Suprapubic skin (tissue), 4 donors: ENCODE measurements around the gene MAP3K10. TPM values are rescaled to one million over a fixed set of nuclear protein-coding genes. Genes with fewer than 3 reads are reported as not detected.
"Not testable (repeated sequence)": the region's sequence is repeated elsewhere in the genome, so short reads cannot be mapped to it uniquely, and the experiment has no call there.

ENCODE experiments used
- DNase-seq, 2 donors: peaks; one replicate each; pipeline ENCODE4 v3.0.0-alpha.2; 2019; ENCODE audit warnings: low spot score in 2 of 2
- H3K27ac ChIP-seq: fragments of 200-600 bp; sonication (generic); one replicate; pipeline ENCODE4 v1.5.1; 2019
- H3K27me3 ChIP-seq: fragments of 200-600 bp; sonication (generic); one replicate; pipeline ENCODE4 v1.5.1; 2019
- H3K36me3 ChIP-seq: fragments of 200-600 bp; sonication (generic); one replicate; pipeline ENCODE4 v1.5.1; 2019
- H3K4me1 ChIP-seq: fragments of 200-600 bp; sonication (generic); one replicate; pipeline ENCODE4 v1.5.1; 2019
- H3K4me3 ChIP-seq: fragments of 200-600 bp; sonication (generic); one replicate; pipeline ENCODE4 v1.5.1; 2019; ENCODE audit warnings: mild to moderate bottlenecking
- H3K9me3 ChIP-seq: fragments of 200-600 bp; sonication (generic); one replicate; pipeline ENCODE4 v1.5.1; 2019
- EP300 ChIP-seq: sonication (generic); formaldehyde crosslinking; IDR thresholded peaks from one replicate; pipeline ENCODE4 v1.6.1; 2017; ENCODE audit warnings: antibody characterized with exemption
- POLR2A ChIP-seq, 2 donors: fragments of 450-650 bp; IDR thresholded peaks; one replicate each; pipeline ENCODE4 v1.6.1; 2017; ENCODE audit warnings: antibody characterized with exemption in 2 of 2, mild to moderate bottlenecking in 2 of 2, moderate library complexity in 2 of 2
- POLR2AphosphoS5 ChIP-seq, 3 donors: sonication (generic); formaldehyde crosslinking; IDR thresholded peaks; one replicate each; pipeline ENCODE4 v1.6.1; 2017; ENCODE audit warnings: antibody characterized with exemption in 3 of 3
- WGBS: methylation state at CpG from one replicate; pipeline ENCODE4 v1.1.5; 2018; 5-methylcytosine and 5-hydroxymethylcytosine counted together
- total RNA-seq, 4 donors: library from RNA; depleted of rRNA; stranded (reverse); fragments of >200 nt; gene quantifications; one replicate each; pipeline ENCODE4 v1.1.0, GENCODE V29; 2016
- TF ChIP-seq, protein P1 (sequence below), 2 donors: fragments of 200-600 bp in 1 of 2; fragments of 450-650 bp in 1 of 2; sonication (generic) in 1 of 2; IDR thresholded peaks; one replicate each; pipeline ENCODE4 v1.5.1; 2016 to 2019; ENCODE audit warnings: antibody characterized with exemption in 2 of 2, mild to moderate bottlenecking in 1 of 2, moderate library complexity in 1 of 2

Gene MAP3K10
- total RNA-seq, 4 donors from 2014 or later = 11.0 to 20.4 (median 17.1) TPM

DNA sequence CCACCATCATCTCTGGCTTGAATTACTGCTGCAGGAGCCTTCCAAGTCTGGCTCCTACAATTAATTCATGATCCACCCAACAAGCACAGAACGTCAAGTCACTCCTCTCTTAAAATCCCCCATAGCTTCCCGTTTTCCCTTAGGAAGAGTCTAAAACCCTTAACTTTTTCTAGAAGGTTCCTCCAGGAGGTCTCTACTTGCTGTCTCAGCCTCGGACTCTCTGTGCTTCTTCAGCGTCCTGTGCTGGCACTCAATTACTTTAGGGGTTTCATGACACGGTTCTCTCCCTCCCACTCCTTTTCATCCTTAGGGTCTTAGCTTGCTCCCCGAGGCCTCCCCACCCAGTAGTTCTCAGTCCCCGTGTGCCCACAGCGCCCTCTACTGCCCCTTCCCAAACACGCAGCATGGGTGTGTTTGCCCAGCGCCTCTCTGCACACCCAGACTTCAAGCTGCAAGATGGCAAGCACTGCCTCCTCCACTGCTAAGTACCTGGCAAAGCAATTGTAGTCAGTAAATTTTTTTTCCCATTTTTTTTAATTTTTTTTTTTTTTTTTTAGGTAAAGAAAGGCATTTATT, 25.8 kb upstream of the MAP3K10 start:
- Histone ChIP-seq H3K9me3 (no peaks in the 10 kb centered on the region), H3K4me3 (no peak overlapping the region), H3K27ac (no peak overlapping the region), H3K4me1 (no peaks in the 10 kb centered on the region), H3K27me3 (peaks cover 5% of the 10 kb centered on the region), H3K36me3 (no peaks in the 10 kb centered on the region)
- WGBS = 11% methylated on average over 10 of the region's 10 CpGs
- DNase-seq = peak; percentile 73 to 78
- TF ChIP-seq POLR2AphosphoS5 (IDR thresholded peaks at IDR 0.05) = no peak
- TF ChIP-seq, protein P1, sequence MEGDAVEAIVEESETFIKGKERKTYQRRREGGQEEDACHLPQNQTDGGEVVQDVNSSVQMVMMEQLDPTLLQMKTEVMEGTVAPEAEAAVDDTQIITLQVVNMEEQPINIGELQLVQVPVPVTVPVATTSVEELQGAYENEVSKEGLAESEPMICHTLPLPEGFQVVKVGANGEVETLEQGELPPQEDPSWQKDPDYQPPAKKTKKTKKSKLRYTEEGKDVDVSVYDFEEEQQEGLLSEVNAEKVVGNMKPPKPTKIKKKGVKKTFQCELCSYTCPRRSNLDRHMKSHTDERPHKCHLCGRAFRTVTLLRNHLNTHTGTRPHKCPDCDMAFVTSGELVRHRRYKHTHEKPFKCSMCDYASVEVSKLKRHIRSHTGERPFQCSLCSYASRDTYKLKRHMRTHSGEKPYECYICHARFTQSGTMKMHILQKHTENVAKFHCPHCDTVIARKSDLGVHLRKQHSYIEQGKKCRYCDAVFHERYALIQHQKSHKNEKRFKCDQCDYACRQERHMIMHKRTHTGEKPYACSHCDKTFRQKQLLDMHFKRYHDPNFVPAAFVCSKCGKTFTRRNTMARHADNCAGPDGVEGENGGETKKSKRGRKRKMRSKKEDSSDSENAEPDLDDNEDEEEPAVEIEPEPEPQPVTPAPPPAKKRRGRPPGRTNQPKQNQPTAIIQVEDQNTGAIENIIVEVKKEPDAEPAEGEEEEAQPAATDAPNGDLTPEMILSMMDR (IDR thresholded peaks at IDR 0.05) = peak; percentile 13 to 58

DNA sequence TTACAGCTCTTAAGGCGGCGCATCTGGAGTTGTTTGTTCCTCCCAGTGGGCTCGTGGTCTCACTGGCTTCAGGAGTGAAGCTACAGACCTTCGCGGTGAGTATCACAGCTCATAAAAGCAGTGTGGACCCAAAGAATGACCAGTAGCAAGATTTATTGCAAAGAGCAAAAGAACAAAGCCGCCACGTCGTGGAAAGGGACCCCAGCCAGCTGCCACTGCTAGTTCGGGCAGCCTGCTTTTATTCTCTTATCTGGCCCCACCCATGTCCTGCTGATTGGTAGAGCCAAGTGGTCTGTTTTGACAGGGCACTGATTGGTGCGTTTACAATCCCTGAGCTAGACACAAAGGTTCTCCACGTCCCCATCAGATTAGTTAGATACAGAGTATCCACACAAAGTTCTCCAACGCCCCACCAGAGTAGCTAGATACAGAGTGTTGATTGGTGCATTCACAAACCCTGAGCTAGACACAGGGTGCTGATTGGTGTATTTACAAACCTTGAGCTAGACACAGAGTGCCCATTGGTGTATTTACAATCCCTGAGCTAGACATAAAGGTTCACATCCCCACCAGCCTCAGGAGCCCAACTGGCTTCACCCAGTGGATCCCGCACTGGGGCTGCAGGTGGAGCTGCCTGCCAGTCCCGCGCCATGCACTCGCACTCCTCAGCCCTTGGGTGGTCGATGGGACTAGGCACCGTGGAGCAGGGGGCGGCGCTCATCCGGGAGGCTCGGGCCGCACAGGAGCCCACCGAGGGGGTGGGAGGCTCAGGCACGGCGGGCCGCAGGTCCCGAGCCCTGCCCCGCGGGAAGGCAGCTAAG, 21.5 kb upstream of the MAP3K10 start:
- not testable (repeated sequence) for H3K36me3 ChIP-seq, H3K4me1 ChIP-seq, H3K9me3 ChIP-seq, DNase-seq, H3K27ac ChIP-seq, H3K4me3 ChIP-seq, H3K27me3 ChIP-seq
- WGBS = 78% methylated on average over 13 of the region's 30 CpGs

DNA sequence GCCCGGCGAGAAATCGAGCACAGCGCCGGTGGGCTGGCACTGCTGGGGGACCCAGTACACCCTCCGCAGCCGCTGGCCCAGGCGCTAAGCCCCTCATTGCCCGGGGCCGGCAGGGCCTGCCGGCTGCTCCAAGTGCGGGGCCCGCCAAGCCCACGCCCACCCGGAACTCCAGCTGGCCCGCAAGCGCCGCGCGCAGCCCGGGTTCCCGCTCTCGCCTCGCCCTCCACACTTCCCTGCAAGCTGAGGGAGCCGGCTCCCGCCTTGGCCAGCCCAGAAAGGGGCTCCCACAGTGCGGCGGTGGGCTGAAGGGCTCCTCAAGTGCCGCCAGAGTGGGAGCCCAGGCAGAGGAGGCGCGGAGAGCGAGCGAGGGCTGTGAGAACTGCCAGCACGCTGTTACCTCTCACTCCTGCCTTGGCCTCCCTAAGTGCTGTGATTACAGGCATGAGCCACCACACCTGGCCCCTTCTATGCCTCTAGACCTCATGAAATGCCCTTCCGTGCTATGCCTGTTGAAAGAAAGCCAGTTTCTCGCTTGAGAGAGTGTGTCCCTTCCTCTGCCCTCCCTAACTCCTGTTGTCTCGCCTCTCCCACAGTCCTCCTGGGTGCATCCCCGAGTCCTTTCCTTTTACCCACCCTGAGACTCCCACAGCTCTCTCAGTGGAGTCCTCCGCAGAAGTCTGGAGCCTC, 20.8 kb upstream of the MAP3K10 start:
- H3K27me3 ChIP-seq, H3K9me3 ChIP-seq, H3K4me3 ChIP-seq, DNase-seq, H3K27ac ChIP-seq, H3K4me1 ChIP-seq, H3K36me3 ChIP-seq: not testable (repeated sequence)
- WGBS = 69% methylated on average over 13 of the region's 39 CpGs

DNA sequence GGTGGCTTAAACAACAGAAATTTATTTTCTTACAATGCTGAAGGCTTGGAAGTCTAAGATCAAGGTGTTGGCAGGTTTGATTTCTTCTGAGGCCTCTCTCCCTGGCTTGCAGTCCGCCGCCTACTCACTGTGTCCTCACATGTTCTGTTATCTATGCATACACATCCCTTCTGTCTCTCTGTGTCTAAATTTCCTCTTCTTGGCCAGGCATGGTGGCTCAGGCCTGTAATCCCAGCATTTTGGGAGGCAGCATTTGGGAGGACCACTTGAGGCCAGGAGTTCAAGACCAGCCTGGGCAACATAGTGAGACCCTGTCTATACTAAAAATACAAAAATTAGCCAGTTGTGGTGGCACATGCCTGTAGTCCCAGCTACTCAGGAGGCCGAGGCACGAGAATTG, 19.9 kb upstream of the MAP3K10 start:
- H3K4me3 ChIP-seq, H3K9me3 ChIP-seq, H3K36me3 ChIP-seq, H3K27me3 ChIP-seq, DNase-seq, H3K4me1 ChIP-seq, H3K27ac ChIP-seq: not testable (repeated sequence)
- 78% methylated on average over 4 of the region's 4 CpGs for WGBS

DNA sequence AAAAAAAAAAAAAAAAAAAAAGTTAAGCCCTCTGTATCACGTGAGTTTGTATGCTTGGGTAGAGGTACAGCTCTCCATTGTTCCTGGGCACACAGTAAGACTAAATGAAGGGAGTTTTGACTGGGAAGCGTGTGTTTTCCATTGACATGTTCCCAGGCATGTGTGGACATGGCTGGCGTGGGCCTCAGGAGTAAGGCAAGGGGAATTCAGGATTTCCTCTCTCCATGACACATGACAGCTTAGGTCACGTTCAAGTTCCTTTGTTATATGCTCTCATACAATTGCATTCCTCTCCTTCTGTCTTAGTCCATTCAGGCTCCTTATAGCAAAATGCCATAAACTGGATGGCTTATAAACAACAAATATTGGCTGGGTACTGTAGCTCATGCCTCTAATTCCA, 17.1 kb upstream of the MAP3K10 start:
- TF ChIP-seq, protein P1 (IDR thresholded peaks at IDR 0.05) = no peak
- TF ChIP-seq POLR2AphosphoS5 (IDR thresholded peaks at IDR 0.05) (no peak), EP300 (no peak), POLR2A (IDR thresholded peaks at IDR 0.05) (no peak)
- Histone ChIP-seq H3K9me3 (no peaks in the 10 kb centered on the region), H3K27ac (no peak overlapping the region), H3K4me3 (no peak overlapping the region), H3K36me3 (no peaks in the 10 kb centered on the region), H3K4me1 (no peaks in the 10 kb centered on the region), H3K27me3 (peaks cover 6% of the 10 kb centered on the region)
- no peak for DNase-seq
- 59% methylated on average over 4 of the region's 4 CpGs for WGBS

DNA sequence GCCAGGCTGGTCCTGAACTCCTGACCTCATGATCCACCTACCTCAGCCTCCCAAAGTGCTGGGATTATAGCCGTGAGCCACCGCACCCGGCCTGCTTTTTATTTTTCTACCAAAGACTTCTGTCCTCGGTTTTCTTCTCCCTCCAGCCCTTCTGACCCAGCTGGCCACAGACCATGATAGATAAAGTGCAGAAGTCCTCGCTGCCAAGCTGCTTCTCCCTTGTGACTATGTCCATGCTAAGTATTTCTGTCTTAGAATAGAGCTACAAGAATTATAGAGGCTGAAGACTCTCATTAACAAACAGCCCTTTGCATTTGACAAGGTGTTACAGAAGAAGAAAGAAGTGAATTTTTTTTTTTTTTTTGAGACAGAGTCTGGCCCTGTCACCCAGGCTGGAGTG, 15.4 kb upstream of the MAP3K10 start:
- Histone ChIP-seq H3K27ac (no peak overlapping the region), H3K36me3 (no peaks in the 10 kb centered on the region), H3K4me3 (no peak overlapping the region), H3K27me3 (peaks cover 3% of the 10 kb centered on the region), H3K4me1 (no peaks in the 10 kb centered on the region), H3K9me3 (no peaks in the 10 kb centered on the region)
- no peak for DNase-seq
- 68% methylated on average over 5 of the region's 5 CpGs for WGBS
- TF ChIP-seq POLR2A (IDR thresholded peaks at IDR 0.05) (no peak), EP300 (no peak), POLR2AphosphoS5 (IDR thresholded peaks at IDR 0.05) (no peak)
- TF ChIP-seq, protein P1 (IDR thresholded peaks at IDR 0.05) = no peak
